HG02973 (cell line): Measurements from ENCODE around the gene BRINP3.
"Not testable (repeated sequence)": the region's sequence is repeated elsewhere in the genome, so short reads cannot be mapped to it uniquely, and the experiment has no call there.

Experiments
- ATAC-seq: cut with Tn5 transposase; IDR thresholded peaks from one replicate; pipeline ENCODE4 v1.9.1; 2021; ENCODE audit warnings: moderate library complexity; ENCODE audit not compliant: unreplicated experiment

The BRINP3 gene

DNA sequence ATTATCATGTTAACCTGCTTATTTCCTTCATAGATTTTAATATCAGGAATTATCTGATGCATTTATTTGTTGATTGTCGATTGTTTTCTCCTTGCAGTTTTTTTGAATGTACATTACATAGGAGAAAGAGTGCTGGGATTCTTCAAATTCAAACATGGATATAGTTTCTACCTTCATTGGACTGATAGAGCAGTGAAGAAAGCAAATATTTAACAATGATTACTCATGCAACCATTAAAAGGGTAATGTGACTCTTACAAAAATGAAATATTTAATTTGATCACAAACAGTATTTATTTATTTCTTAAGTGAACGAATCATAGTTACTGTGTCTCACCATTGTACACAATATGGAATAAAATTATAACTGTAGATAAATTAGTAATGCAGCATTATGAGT, 350.9 kb downstream of the BRINP3 start:
- no peak for ATAC-seq

DNA sequence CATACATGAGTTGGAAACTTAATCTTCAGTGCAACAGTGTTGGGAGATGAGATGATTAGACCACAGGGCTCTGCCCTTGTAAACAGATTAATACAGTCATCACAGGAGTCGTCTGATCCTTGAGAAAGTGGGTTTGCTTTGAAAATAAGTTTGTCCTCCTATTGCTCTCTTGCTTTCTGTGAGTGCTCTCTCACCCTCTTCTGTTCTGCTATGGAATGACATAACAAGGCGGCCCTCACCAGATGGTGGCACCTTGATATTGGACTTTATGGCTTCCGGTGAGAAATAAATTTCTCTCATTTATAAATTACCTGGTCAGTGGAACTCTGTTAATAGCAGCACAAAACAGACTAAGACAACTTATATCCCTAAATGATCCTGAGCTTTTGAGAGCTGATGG, 353.6 kb downstream of the BRINP3 start:
- no peak for ATAC-seq

DNA sequence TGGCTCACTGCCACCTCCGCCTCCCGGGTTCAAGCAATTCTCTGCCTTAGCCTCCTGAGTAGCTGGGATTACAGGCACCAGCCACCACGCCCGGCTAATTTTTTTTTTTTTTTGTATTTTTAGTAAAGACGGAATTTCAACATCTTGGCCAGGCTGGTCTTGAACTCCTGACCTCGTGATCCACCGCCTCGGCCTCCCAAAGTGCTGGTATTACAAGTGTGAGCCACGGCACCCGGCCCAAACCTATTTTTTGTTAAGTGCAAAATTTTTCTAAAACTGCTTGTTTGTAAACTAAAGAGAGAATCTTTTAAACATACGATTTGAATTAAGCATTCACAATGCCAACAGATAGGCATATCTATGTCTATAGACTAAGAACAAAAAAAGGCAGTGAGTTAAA, 357.1 kb downstream of the BRINP3 start:
- ATAC-seq, result not testable (repeated sequence)

DNA sequence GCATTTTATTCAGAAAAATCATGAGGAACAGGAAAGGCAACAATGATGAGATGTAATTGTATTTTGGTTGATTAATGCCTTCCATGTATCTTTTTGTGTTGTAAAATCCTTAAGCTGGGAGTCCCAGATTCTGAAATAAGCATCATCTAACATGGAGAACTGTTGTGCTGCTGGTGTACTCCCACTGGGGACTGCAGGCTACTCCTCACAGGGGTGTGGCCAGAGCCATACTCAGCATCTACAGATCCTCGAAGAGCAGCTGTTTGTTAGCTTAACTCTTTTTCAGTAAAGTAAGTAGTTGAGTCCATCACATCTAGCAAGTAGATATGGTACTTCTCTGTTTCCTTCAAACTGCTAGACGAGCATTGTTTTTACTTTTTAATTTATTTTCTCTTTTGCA, 358.0 kb downstream of the BRINP3 start:
- ATAC-seq, result no peak

DNA sequence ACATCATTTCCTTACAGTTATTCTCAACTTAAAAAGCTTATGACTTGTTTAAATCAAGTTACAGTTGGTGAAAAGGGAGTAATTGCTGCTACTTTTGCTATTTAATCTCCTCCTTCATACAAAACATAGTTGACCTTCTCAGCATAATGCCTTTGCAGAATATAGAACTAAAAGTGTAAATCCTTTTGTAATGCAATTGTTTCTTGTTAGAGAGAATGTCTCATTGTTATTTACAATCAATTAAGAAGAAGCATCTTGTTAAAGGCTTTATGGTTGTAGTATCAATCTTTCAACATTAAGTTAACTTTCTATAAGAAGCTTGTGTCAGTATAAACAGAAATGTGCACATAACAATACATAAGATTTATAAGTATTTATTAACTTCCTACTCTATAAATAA, 360.7 kb downstream of the BRINP3 start:
- ATAC-seq, result no peak

DNA sequence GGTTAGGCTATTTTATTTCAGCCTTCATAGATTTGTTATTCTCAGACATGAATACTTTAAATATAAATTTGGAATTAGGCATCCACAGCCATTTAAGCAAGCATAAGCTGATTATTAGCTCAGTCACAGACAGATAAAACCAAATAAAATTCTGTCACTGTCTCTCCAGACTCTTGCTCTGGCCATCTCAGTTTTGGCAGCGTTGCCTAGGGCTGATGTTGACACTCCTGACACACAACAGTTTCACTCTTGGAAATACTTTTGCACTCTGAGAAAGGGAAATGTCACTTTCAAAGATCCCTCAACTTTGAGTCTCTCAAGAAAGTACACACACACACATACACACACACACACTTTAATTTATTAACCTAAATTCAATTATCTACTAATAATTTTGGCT, 372.7 kb downstream of the BRINP3 start:
- ATAC-seq, result no peak

DNA sequence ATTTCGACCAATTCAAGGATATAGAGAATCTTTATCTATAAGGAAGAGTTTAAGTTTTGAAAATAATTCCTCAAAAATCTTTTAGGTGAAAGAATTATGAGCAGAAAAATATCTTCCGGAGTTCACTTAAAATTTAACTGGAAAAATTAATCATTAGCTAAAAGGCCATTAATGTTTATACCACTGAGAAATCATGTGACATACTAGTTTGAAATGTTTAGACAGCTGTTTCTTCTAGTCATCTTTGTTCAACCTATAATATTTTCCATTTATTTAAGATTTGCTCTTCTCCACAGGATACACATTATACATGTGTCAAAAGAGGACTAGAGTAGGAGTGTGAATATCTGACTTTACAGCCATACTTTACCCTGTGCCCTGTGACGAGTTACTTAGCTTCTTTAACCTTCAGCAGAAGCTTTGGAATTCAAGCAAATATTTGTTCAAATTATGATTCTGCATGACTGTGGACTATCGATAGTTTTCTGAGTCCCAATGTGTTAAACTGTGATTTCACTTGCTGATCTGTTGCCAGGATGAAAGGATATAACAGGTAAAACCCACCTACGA, 374.8 kb downstream of the BRINP3 start:
- ATAC-seq, result no peak

DNA sequence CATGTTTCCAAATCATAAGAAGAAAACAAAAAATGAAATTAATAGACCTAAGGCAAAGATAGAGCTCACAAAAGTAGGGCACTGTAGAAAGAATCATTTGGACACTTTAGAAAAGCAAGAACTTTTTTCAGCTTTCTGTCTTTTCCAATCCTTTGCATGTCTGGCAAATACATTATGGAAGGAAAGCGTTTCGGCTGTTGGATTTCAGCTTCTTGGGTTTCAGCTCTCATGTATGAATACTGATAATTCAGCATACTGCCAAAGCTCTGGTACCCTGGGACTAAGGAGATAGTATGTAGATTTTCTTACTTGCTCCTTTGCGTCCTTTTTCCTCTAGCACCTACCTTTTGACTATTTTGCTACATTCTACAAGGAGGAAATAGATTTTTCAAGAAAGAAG, 375.9 kb downstream of the BRINP3 start:
- no peak for ATAC-seq

DNA sequence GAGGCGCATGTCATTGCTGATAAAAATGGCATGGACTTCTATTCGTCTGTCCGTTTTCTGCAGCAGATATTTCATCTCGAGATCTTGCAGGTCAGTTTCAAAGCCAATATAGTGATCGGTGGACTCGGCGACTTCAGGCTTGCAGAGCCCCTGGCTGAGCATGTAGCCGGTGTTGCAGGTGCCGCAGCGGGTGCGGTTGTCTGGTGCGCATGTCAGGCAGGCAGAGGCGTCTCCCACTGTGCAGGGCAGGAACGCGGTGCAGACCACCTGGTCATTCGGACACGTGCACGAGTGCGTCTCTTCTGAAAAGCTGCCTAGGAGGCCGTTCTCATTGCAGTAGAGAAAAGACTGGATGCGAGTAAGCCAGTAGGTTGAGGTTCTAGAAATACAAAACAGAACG, 378.9 kb downstream of the BRINP3 start:
- no peak for ATAC-seq

DNA sequence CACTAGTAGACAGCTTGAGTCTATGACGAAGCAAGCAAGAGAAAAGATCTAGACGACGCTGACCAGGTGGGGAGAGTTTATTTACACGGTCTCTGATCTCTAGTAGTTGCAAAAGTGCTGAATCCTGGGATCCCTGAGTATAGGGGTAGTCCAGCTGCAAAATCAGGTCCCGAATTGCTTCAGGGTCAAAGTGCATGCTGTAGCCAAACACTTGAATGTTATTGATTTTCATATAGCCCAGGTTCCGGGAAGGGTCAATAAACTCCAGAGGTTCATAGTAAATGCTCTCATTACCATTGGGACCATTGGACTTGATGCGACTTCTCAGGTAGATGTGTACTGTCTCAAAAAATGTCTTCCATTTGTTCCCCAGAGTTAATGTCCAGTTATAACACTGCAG, 379.6 kb downstream of the BRINP3 start:
- ATAC-seq, result no peak

DNA sequence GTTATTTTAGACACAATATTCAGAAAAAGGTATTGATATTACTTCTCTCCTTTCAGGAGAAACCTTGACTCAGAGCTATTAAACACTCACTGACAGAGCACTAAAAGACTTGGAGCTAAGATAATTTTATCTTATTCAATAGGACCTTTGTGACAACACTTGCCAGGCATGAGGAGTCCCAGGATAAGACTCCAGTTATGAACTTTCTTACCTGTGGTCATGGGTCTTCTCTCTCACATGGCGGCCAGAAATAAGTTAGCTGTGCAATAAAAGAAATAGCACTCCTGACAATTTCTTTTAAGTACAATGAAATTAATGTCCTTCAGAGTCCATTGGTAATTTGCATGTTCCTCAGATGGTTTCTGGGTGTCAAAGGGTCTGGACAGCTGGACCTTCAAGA, 382.1 kb downstream of the BRINP3 start:
- ATAC-seq, result no peak

DNA sequence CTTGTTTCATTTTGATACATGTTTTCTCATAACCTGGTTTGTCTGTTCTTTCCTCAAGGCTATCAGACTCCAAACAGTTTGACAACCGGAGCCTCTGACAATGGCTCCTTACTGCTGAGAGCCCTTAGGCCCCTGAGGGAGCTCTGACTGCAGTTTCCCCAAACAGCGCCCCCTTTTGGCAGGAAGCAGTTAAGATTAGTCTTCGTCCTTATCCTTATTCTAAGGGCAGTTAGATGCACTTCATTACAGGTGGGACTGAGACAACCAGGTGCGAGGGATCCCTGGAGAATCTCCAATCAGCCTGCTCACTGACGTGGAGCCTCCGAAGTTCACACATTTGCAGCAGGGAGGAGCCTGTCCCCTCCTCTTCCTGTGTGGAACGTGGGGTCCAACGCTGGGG, 393.1 kb downstream of the BRINP3 start:
- ATAC-seq, result no peak

DNA sequence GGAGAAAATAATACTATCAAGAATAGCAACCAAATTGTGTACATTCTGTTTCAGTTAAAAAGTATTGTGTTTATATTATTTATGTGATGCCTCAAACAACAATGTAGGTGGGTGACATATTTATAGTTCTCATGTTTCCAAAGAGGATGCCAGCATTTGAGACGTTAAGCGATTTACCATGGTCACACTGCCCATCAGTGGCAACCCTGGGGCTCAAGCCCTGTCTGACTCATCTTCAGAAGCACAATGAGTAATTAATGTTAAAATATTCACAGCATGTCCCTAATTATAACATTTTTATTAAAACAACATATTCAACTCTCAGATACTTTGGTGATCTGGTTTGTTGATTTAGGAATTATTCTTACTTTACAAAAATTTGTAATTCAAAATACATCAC, 409.4 kb downstream of the BRINP3 start:
- ATAC-seq, result no peak

DNA sequence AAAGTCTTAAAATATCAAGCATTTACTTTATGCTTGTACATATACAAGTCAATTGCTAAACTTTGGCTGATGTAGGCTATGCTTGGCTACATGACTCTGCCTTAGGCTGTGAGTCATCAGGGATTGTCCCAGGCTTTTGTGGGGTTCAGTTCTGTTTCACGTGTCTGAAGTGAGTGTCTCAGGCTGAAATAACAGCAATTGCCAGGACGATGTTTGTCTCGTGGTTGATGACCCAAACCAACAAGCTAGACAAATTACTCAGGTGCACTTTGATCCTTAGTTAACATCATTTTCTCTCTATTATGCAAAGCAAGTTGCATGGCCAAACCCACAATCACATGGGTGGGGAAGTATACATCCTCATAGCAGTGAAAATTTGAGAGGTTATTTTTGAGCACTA, 410.1 kb downstream of the BRINP3 start:
- no peak for ATAC-seq

DNA sequence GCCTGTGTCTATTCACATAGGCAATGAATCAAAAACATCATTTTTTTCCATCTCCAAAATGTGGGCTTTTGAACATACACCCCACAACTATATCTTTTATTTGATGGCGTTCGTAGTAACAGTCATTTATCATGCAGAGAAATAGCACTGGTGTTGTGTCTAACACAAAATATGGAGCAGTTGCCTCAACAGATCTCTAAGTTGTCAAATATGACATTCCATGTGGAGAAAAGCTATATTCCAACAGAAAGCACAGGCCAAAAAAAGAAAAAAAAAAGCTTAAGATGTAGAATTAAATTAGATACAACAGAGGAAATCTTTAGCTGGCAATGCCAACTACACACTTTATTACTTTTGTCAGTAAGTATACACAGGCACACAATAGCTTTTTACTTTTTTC, 411.7 kb downstream of the BRINP3 start:
- no peak for ATAC-seq

DNA sequence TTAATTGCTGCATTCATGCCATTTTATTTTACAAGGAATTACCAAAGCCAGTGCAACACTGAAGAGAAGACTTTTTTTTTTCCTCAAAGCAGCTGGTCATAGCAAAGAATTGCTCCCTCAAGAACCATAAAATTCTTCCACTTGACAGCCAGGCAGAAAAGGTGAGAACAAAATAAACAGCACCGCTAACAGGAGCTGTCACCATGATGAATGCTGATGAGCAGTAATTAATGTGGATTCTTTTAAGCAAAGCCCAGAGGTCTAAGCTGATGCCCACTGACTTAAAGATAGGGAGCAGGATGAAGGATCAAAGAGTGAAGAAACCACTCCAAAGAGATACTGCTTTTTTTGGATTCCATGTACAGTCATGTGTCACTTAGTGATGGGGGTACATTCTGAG, 428.4 kb downstream of the BRINP3 start:
- ATAC-seq, result no peak
